H1 (cell line): ENCODE results near the gene LSM2. TPM values are rescaled to one million over a fixed set of nuclear protein-coding genes. Genes with fewer than 3 reads are reported as not detected.

Experiments
- CTCF ChIA-PET: fragments of 300-600 bp; sonication (Branson Sonifier 250); formaldehyde crosslinking; loops from one replicate; lab custom pipeline; 2021; ENCODE audit not compliant: partially characterized antibody; lab: Charles Lee
- POLR2A ChIA-PET: fragments of 300-600 bp; sonication (Branson Sonifier 250); formaldehyde crosslinking; loops from one replicate; lab custom pipeline; 2021; ENCODE audit warnings: inconsistent platforms; ENCODE audit not compliant: partially characterized antibody; lab: Charles Lee
- DNase-seq, 2 experiments: peaks; one replicate each; pipeline versions ENCODE4 v3.0.0 to v3.0.0-alpha.2; 2010 to 2022; ENCODE audit warnings: low spot score in 2 of 2, low read depth in 1 of 2, mixed read lengths in 1 of 2
- FAIRE-seq: peaks from 2 replicates; lab custom pipeline; 2011; peaks lifted over from hg19 to GRCh38; lab: Jason Lieb, UNC
- H2AFZ ChIP-seq: 2 replicates; pipeline ENCODE4 v1.8.1; 2012; ENCODE audit warnings: low read length, inconsistent platforms
- H2AK5ac ChIP-seq: 2 replicates; pipeline ENCODE4 v1.6.1; 2013; ENCODE audit warnings: low read depth, low read length
- H2BK120ac ChIP-seq: replicated peaks from 2 replicates; pipeline ENCODE3; 2013; ENCODE audit warnings: low read depth, low read length, inconsistent platforms
- H2BK12ac ChIP-seq: 2 replicates; pipeline ENCODE4 v1.6.1; 2013; ENCODE audit warnings: low read depth, low read length
- H2BK15ac ChIP-seq: 2 replicates; pipeline ENCODE4 v1.6.1; 2013; ENCODE audit warnings: low read length
- H2BK20ac ChIP-seq: 2 replicates; pipeline ENCODE4 v1.6.1; 2013; ENCODE audit warnings: low read length
- H2BK5ac ChIP-seq: 2 replicates; pipeline ENCODE4 v1.6.1; 2013; ENCODE audit warnings: low read depth, low read length
- H3K14ac ChIP-seq: 2 replicates; pipeline ENCODE4 v1.6.1; 2013; ENCODE audit warnings: inconsistent platforms; ENCODE audit not compliant: insufficient read length
- H3K18ac ChIP-seq: 2 replicates; pipeline ENCODE4 v1.6.1; 2013; ENCODE audit warnings: low read length; ENCODE audit errors: extremely low read depth
- H3K23ac ChIP-seq: 2 replicates; pipeline ENCODE4 v1.6.1; 2013; ENCODE audit warnings: inconsistent platforms; ENCODE audit not compliant: insufficient read length
- H3K23me2 ChIP-seq: 2 replicates; pipeline ENCODE4 v1.6.1; 2013; ENCODE audit warnings: low read depth, low read length
- H3K27ac ChIP-seq: 2 replicates; pipeline ENCODE4 v1.6.1; 2011; ENCODE audit warnings: low read depth, low read length, inconsistent platforms
- H3K27me3 ChIP-seq, 4 experiments: replicated peaks in 1 of 4; 1 replicate in 1 of 4; 2 replicates in 3 of 4; pipeline versions ENCODE4 v1.6.1 to v1.8.1; 2011 to 2013; ENCODE audit warnings: low read length in 3 of 4, mild to moderate bottlenecking in 3 of 4, inconsistent platforms in 2 of 4, mixed read lengths in 2 of 4, moderate library complexity in 1 of 4; ENCODE audit not compliant: control insufficient read depth in 3 of 4, insufficient read depth in 3 of 4; ENCODE audit errors: extremely low read depth in 1 of 4
- H3K36me3 ChIP-seq, 4 experiments: 2 replicates each; pipeline versions ENCODE4 v1.6.1 to v1.8.1; 2011 to 2013; ENCODE audit warnings: mild to moderate bottlenecking in 4 of 4, low read length in 3 of 4, moderate library complexity in 2 of 4, control low read depth in 1 of 4, inconsistent platforms in 1 of 4; ENCODE audit not compliant: insufficient read depth in 4 of 4, control insufficient read depth in 2 of 4
- H3K4ac ChIP-seq: replicated peaks from 2 replicates; pipeline ENCODE3; 2013; ENCODE audit warnings: low read length, low read depth, mixed read lengths, inconsistent platforms; ENCODE audit not compliant: insufficient read length
- H3K4me1 ChIP-seq, 4 experiments: replicated peaks in 1 of 4; 1 replicate in 1 of 4; 2 replicates in 3 of 4; pipeline versions ENCODE4 v1.6.1 to v1.8.1; 2011 to 2013; ENCODE audit warnings: low read length in 3 of 4, inconsistent platforms in 2 of 4, mixed read lengths in 1 of 4; ENCODE audit not compliant: insufficient read depth in 4 of 4, control insufficient read depth in 3 of 4
- H3K4me2 ChIP-seq, 2 experiments: 2 replicates each; pipeline versions ENCODE4 v1.6.1 to v1.8.1; 2011 to 2013; ENCODE audit warnings: low read depth in 2 of 2, low read length in 2 of 2, control low read depth in 1 of 2, inconsistent platforms in 1 of 2, mild to moderate bottlenecking in 1 of 2; ENCODE audit not compliant: insufficient read depth in 1 of 2
- H3K4me3 ChIP-seq, 4 experiments: fragments of 200-600, 300-600 bp in 1 of 4; sonication (generic), shearing (Covaris generic), sonication (Bioruptor Twin) in 1 of 4; 2 replicates each; pipeline versions ENCODE4 v1.5.1 to v1.8.1; 2011 to 2016; ENCODE audit warnings: low read length in 4 of 4, low read depth in 3 of 4, control low read depth in 2 of 4, inconsistent platforms in 2 of 4, mild to moderate bottlenecking in 2 of 4, mixed read lengths in 1 of 4, moderate library complexity in 1 of 4; ENCODE audit not compliant: insufficient read depth in 2 of 4; ENCODE audit errors: extremely low read depth in 1 of 4
- H3K56ac ChIP-seq: replicated peaks from 2 replicates; pipeline ENCODE3; 2013; ENCODE audit warnings: low read depth, mild to moderate bottlenecking, mixed read lengths, low read length, inconsistent platforms; ENCODE audit not compliant: insufficient read length
- H3K79me1 ChIP-seq: 2 replicates; pipeline ENCODE4 v1.6.1; 2013; ENCODE audit warnings: low read depth, low read length, control low read depth
- H3K79me2 ChIP-seq, 2 experiments: 2 replicates each; pipeline versions ENCODE4 v1.6.1 to v1.8.1; 2012 to 2013; ENCODE audit warnings: low read length in 2 of 2, mild to moderate bottlenecking in 2 of 2, inconsistent platforms in 1 of 2; ENCODE audit not compliant: insufficient read depth in 2 of 2, control insufficient read depth in 1 of 2
- H3K9ac ChIP-seq, 4 experiments: replicated peaks in 1 of 4; 1 replicate in 1 of 4; 2 replicates in 3 of 4; pipeline versions ENCODE4 v1.6.1 to v1.8.1; 2011 to 2013; ENCODE audit warnings: low read depth in 3 of 4, low read length in 3 of 4, control low read depth in 2 of 4, mild to moderate bottlenecking in 2 of 4, moderate library complexity in 2 of 4, inconsistent platforms in 1 of 4; ENCODE audit errors: extremely low read depth in 1 of 4
- H3K9me3 ChIP-seq, 2 experiments: 2 replicates each; pipeline versions ENCODE4 v1.6.1 to v1.8.1; 2012 to 2013; ENCODE audit warnings: mild to moderate bottlenecking in 2 of 2, moderate library complexity in 2 of 2, control low read depth in 1 of 2, inconsistent platforms in 1 of 2, low read depth in 1 of 2, low read length in 1 of 2, mixed read lengths in 1 of 2; ENCODE audit not compliant: insufficient read depth in 2 of 2
- H4K20me1 ChIP-seq, 2 experiments: replicated peaks in 1 of 2; 2 replicates each; pipeline versions ENCODE3 to v1.8.1; 2011 to 2013; ENCODE audit warnings: inconsistent platforms in 2 of 2, low read length in 2 of 2, mild to moderate bottlenecking in 1 of 2; ENCODE audit not compliant: insufficient read depth in 2 of 2, control insufficient read depth in 1 of 2
- H4K5ac ChIP-seq: 2 replicates; pipeline ENCODE4 v1.6.1; 2013; ENCODE audit warnings: low read length, low read depth, mixed read lengths, inconsistent platforms; ENCODE audit not compliant: insufficient read length
- H4K8ac ChIP-seq: 2 replicates; pipeline ENCODE4 v1.8.0; 2013; ENCODE audit warnings: mild to moderate bottlenecking, moderate library complexity, low read length, inconsistent platforms; ENCODE audit not compliant: insufficient read depth; ENCODE audit errors: extremely low read depth
- H4K91ac ChIP-seq: replicated peaks from 2 replicates; pipeline ENCODE3; 2013; ENCODE audit warnings: low read length, mixed read lengths, inconsistent platforms; ENCODE audit not compliant: insufficient read length
- EP300 ChIP-seq, 2 experiments: IDR thresholded peaks; 1 replicate in 1 of 2; 2 replicates in 1 of 2; pipeline ENCODE4 v1.6.1; 2011 to 2012; ENCODE audit warnings: low read depth in 2 of 2, low read length in 2 of 2, mild to moderate bottlenecking in 2 of 2, borderline replicate concordance in 1 of 2, inconsistent platforms in 1 of 2, moderate library complexity in 1 of 2
- KDM5A ChIP-seq: fragments of 200-600 bp; IDR thresholded peaks from 2 replicates; pipeline ENCODE4 v1.7.1; 2012; ENCODE audit warnings: mild to moderate bottlenecking, low read length, inconsistent platforms, mixed read lengths
- NRF1 ChIP-seq: IDR thresholded peaks from 2 replicates; pipeline ENCODE4 v1.6.1; 2011; ENCODE audit warnings: mild to moderate bottlenecking, low read depth, low read length, improper control_type of control experiment
- RAD21 ChIP-seq, 2 experiments: IDR thresholded peaks in 1 of 2; conservative IDR thresholded peaks in 1 of 2; 2 replicates each; pipeline ENCODE4 v1.6.1; 2011; ENCODE audit warnings: low read depth in 2 of 2, low read length in 2 of 2, improper control_type of control experiment in 1 of 2, inconsistent platforms in 1 of 2, mild to moderate bottlenecking in 1 of 2, moderate library complexity in 1 of 2
- SIN3A ChIP-seq, 2 experiments: IDR thresholded peaks in 1 of 2; conservative IDR thresholded peaks in 1 of 2; 2 replicates each; pipeline ENCODE4 v1.6.1; 2011 to 2012; ENCODE audit warnings: low read length in 2 of 2, improper control_type of control experiment in 1 of 2, low read depth in 1 of 2, mild to moderate bottlenecking in 1 of 2
- WGBS, 2 experiments: shearing (Covaris generic) in 1 of 2; methylation state at CpG; one replicate each; pipeline versions ENCODE4 v1.1.6 to v1.1.7; 2013 to 2015; ENCODE audit warnings: low lambda C conversion rate in 2 of 2, mixed read lengths in 2 of 2, inconsistent platforms in 1 of 2, low coverage in 1 of 2, missing lambda C conversion rate in 1 of 2; ENCODE audit not compliant: insufficient replicate concordance in 2 of 2, insufficient coverage in 1 of 2, insufficient read length in 1 of 2; ENCODE audit errors: extremely low coverage in 1 of 2, missing lambda C conversion rate in 1 of 2; 5-methylcytosine and 5-hydroxymethylcytosine counted together
- polyA plus RNA-seq, 7 experiments: library from polyadenylated mRNA; depleted of rRNA in 3 of 7; stranded (reverse) in 5 of 7; unstranded in 2 of 7; fragments of >200 nt in 5 of 7; fragments of 200-250 nt in 2 of 7; gene quantifications; 1 replicate in 5 of 7; 2 replicates in 1 of 7; 4 replicates in 1 of 7; pipeline versions ENCODE4 v1.2.1 to v1.2.3, GENCODE V29; 2011 to 2013; ENCODE audit warnings: missing spikeins in 2 of 7, mixed read lengths in 2 of 7
- total RNA-seq: library from RNA; stranded (reverse); fragmentation: NEBNext Ultra II Directional; extraction: Animal tissue kit (Norgen Biotek cat#: 25700); gene quantifications from 2 replicates; pipeline ENCODE4 v1.2.1, GENCODE V29; 2021
- TF ChIP-seq, protein P1 (sequence below): IDR thresholded peaks from 2 replicates; pipeline ENCODE4 v1.6.1; 2012; ENCODE audit warnings: inconsistent platforms
- TF ChIP-seq, protein P2 (sequence below), 3 experiments: IDR thresholded peaks; 1 replicate in 2 of 3; 2 replicates in 1 of 3; pipeline versions ENCODE4 v1.5.1 to v1.6.1; 2011; ENCODE audit warnings: low read length in 3 of 3, mild to moderate bottlenecking in 3 of 3, inconsistent platforms in 2 of 3, low read depth in 1 of 3, moderate library complexity in 1 of 3; ENCODE audit not compliant: insufficient read depth in 1 of 3; ENCODE audit errors: control extremely low read depth in 1 of 3

The LSM2 gene
- total and polyA plus RNA-seq, 2 of the 8 experiments (the other 6 are each of a cell fraction or from before 2014, with no cell fraction given), result 127 to 168 TPM

DNA sequence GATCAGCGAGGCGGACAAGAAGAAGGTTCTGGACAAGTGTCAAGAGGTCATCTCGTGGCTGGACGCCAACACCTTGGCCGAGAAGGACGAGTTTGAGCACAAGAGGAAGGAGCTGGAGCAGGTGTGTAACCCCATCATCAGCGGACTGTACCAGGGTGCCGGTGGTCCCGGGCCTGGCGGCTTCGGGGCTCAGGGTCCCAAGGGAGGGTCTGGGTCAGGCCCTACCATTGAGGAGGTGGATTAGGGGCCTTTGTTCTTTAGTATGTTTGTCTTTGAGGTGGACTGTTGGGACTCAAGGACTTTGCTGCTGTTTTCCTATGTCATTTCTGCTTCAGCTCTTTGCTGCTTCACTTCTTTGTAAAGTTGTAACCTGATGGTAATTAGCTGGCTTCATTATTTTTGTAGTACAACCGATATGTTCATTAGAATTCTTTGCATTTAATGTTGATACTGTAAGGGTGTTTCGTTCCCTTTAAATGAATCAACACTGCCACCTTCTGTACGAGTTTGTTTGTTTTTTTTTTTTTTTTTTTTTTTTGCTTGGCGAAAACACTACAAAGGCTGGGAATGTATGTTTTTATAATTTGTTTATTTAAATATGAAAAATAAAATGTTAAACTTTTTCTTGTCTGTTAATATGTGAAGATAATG, 23.0 kb upstream of the LSM2 start:
- Histone ChIP-seq H3K79me1 (peaks cover 2% of the 10 kb centered on the region; the same call in 1 of the 2 replicates), H2BK15ac (no peak overlapping the region), H3K23me2 (peaks cover 13% of the 10 kb centered on the region), H2BK20ac (no peak overlapping the region), H3K79me2 (peaks cover 0 to 23% of the 10 kb centered on the region in 2 experiments; a peak in 2 of 4 replicates), H3K56ac (no peak overlapping the region), H3K27me3 (no peaks in the 10 kb centered on the region), H4K5ac (no peak overlapping the region), H3K18ac (no peak overlapping the region), H3K4me3 (peak overlapping the region; percentile 60 to 91 (median 80)), H4K91ac (no peak overlapping the region), H4K20me1 (peaks cover 0 to 3% of the 10 kb centered on the region in 2 experiments), H3K27ac (no peak overlapping the region), H4K8ac (no peak overlapping the region), H3K36me3 (no peaks in the 10 kb centered on the region), H2BK5ac (no peak overlapping the region), H3K4me1 (peaks cover 4 to 12% (median 9%) of the 10 kb centered on the region in 4 experiments; a peak in 6 of 7 replicates), H2AFZ (no peak overlapping the region), H3K9me3 (no peaks in the 10 kb centered on the region), H3K23ac (no peak overlapping the region), H3K14ac (no peak overlapping the region), H2AK5ac (no peak overlapping the region), H2BK120ac (no peak overlapping the region), H3K4ac (no peak overlapping the region), H3K9ac (peak overlapping the region in 1 of 4 experiments; percentile 70; a peak in 1 of 7 replicates), H3K4me2 (peak overlapping the region; percentile 81 to 89), H2BK12ac (no peak overlapping the region)
- POLR2A ChIA-PET, result interaction anchor here (0.8 to 11.4 kb wide), 16 partner anchors 8 to 208 kb away, joined by 3 to 189 read pairs (median 4); partner anchors contain the start of genes BAG6, LY6G5C, LY6G6C and MPIG6B
- CTCF ChIA-PET, result interaction anchor here (1.0 to 3.5 kb wide), 37 partner anchors 8 to 178 kb away, joined by 3 to 27 read pairs (median 5); partner anchors contain the start of genes BAG6, CLIC1, LSM2 and LY6G5C
- TF ChIP-seq EP300 (IDR thresholded peaks at IDR 0.05; ENCODE audit: borderline replicate concordance in 1 of 2, low read depth in 2 of 2, low read length in 2 of 2), result no peak
- peak; percentile 73; the same call in 1 of the 2 replicates for TF ChIP-seq KDM5A
- no peak for TF ChIP-seq NRF1
- peak; percentile 58 to 73 for TF ChIP-seq RAD21 (IDR thresholded peaks at IDR 0.05 in 1 of 2, conservative IDR thresholded peaks at IDR 0.05 in 1 of 2; ENCODE audit: low read depth in 2 of 2, low read length in 2 of 2)
- peak in 1 of 2 experiments; percentile 57; a peak in 1 of 4 replicates for TF ChIP-seq SIN3A (conservative IDR thresholded peaks at IDR 0.05 in 1 of 2, IDR thresholded peaks at IDR 0.05 in 1 of 2; ENCODE audit: low read depth in 1 of 2, low read length in 2 of 2)
- TF ChIP-seq, protein P1, sequence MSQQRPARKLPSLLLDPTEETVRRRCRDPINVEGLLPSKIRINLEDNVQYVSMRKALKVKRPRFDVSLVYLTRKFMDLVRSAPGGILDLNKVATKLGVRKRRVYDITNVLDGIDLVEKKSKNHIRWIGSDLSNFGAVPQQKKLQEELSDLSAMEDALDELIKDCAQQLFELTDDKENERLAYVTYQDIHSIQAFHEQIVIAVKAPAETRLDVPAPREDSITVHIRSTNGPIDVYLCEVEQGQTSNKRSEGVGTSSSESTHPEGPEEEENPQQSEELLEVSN, result no peak
- TF ChIP-seq, protein P2, sequence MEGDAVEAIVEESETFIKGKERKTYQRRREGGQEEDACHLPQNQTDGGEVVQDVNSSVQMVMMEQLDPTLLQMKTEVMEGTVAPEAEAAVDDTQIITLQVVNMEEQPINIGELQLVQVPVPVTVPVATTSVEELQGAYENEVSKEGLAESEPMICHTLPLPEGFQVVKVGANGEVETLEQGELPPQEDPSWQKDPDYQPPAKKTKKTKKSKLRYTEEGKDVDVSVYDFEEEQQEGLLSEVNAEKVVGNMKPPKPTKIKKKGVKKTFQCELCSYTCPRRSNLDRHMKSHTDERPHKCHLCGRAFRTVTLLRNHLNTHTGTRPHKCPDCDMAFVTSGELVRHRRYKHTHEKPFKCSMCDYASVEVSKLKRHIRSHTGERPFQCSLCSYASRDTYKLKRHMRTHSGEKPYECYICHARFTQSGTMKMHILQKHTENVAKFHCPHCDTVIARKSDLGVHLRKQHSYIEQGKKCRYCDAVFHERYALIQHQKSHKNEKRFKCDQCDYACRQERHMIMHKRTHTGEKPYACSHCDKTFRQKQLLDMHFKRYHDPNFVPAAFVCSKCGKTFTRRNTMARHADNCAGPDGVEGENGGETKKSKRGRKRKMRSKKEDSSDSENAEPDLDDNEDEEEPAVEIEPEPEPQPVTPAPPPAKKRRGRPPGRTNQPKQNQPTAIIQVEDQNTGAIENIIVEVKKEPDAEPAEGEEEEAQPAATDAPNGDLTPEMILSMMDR (IDR thresholded peaks at IDR 0.05; ENCODE audit: control extremely low read depth in 1 of 3, insufficient read depth in 1 of 3, low read depth in 1 of 3, low read length in 3 of 3), result peak in 1 of 3 experiments; percentile 14; a peak in 1 of 4 replicates
- 20% methylated on average over 12 of the region's 15 CpGs; no CpG with 5 or more reads in 1 of the 2 experiments for WGBS, 2 experiments
- FAIRE-seq, result no peak
- no peak for DNase-seq
